ENCODE data around the gene RNU5D-1. TPM values are rescaled to one million over a fixed set of nuclear protein-coding genes. Genes with fewer than 3 reads are reported as not detected.

The RNU5D-1 gene
- total RNA-seq, 1 experiment from 2014 or later = not detected

- Histone ChIP-seq H3T11ph (ENCODE audit: low read length) (no peak overlapping the region), H3K9me3 (ENCODE audit: control insufficient read depth, low read depth, low read length) (no peaks in the 10 kb centered on the region), H3K14ac (ENCODE audit: insufficient read depth, low read length) (no peak overlapping the region), H3K56ac (ENCODE audit: insufficient read length, low read depth, low read length) (no peak overlapping the region), H4K8ac (replicated peaks; ENCODE audit: insufficient read length, low read depth, low read length) (no peak overlapping the region), H3K4ac (ENCODE audit: low read depth, low read length) (no peak overlapping the region), H3K18ac (ENCODE audit: insufficient read length, low read depth, low read length) (no peak overlapping the region), H2AK5ac (ENCODE audit: insufficient read length, low read length) (no peak overlapping the region), H3K79me2 (ENCODE audit: insufficient read depth, low read length) (no peaks in the 10 kb centered on the region), H2BK120ac (ENCODE audit: low read depth, low read length, poor library complexity, severe bottlenecking) (no peak overlapping the region), H3K27me3 (ENCODE audit: insufficient read depth, low read length) (no peaks in the 10 kb centered on the region), H4K20me1 (ENCODE audit: control insufficient read depth, insufficient read depth, insufficient read length) (no peaks in the 10 kb centered on the region), H3K23me2 (ENCODE audit: insufficient read length, low read depth, low read length, poor library complexity, severe bottlenecking) (peaks cover 2% of the 10 kb centered on the region), H2BK20ac (ENCODE audit: low read depth, low read length, poor library complexity, severe bottlenecking) (no peak overlapping the region), H3K23ac (ENCODE audit: insufficient read length, low read depth, low read length) (no peak overlapping the region), H3K4me2 (ENCODE audit: insufficient read depth, insufficient read length, low read length) (no peak overlapping the region), H3K4me1 (ENCODE audit: insufficient read depth, low read length) (no peaks in the 10 kb centered on the region), H3K9ac (ENCODE audit: extremely low read depth, insufficient read length, low read length) (no peak overlapping the region), H4K91ac (ENCODE audit: insufficient read length, low read depth, low read length) (no peak overlapping the region), H2BK12ac (ENCODE audit: insufficient read length, low read depth, low read length) (no peak overlapping the region), H4K5ac (ENCODE audit: insufficient read length, low read depth, low read length) (no peak overlapping the region), H2BK15ac (ENCODE audit: low read depth, low read length) (no peak overlapping the region), H3K27ac (ENCODE audit: insufficient read length, low read depth, low read length) (no peak overlapping the region), H2BK5ac (ENCODE audit: insufficient read length, low read length) (no peak overlapping the region), H3K79me1 (ENCODE audit: insufficient read depth, low read depth, low read length, poor library complexity, severe bottlenecking) (no peaks in the 10 kb centered on the region), H2AFZ (ENCODE audit: low read length) (no peak overlapping the region)
- no peak overlapping the region for H3K4me3 Mint-ChIP-seq
- TF ChIP-seq CTCF (conservative IDR thresholded peaks at IDR 0.05) = no peak
- peaks cover 2 to 9% of the 10 kb centered on the region in 2 experiments; a peak in 4 of 5 replicates for H3K9me3 Mint-ChIP-seq
- H3K36me3 Mint-ChIP-seq (ENCODE audit: insufficient read depth in 1 of 3, low read depth in 3 of 3) = no peaks in the 10 kb centered on the region
- no peaks in the 10 kb centered on the region; the same call in 1 of the 2 replicates for H3K27me3 Mint-ChIP-seq (ENCODE audit: low read depth)
- WGBS (ENCODE audit: extremely low coverage, insufficient read length, low lambda C conversion rate) = no CpG with 5 or more reads among the region's 1 CpG
- H3K4me1 Mint-ChIP-seq = peaks cover 12 to 17% of the 10 kb centered on the region in 2 experiments
- no peak overlapping the region for H3K27ac Mint-ChIP-seq
- DNase-seq = no peak
Measured at GRCh38 chr1:44733784-44734183, 2.8 kb upstream of the RNU5D-1 start.

All from H9 (cell line).